ENCODE data around the gene PDE5A.
"Not testable (repeated sequence)": the region's sequence is repeated elsewhere in the genome, so short reads cannot be mapped to it uniquely, and the experiment has no call there.

The PDE5A gene

DNA sequence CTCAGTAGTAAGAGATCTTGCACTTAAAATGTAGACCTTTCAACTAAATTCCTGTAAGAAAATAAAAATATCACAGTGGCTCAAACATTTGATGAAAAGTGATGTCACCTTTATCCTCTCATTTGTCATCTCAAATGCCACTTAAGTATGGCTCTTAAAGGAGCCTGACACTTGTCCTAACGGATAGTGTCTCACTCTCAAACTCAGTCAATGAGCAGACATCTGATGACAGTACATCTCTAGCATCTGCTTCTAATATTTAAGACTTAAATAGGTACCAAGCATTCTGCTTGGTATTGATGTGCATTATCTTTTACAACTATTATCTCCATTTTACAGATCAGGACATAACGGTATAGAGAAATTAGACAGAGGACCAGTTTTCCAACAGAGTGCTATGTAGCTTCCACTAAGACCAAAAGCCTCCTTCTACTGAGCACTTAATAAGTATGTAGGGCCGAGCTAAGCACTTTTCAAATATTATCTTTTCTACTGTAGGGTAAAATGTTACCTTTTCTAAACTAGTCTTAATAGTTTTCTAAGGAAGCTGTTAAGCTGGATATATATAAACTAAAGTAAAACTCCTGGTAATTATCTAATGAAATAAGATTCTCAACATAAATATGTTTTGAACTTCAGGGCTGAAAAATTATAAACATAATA is 110.2 kb downstream of the PDE5A start:
- no peak for DNase-seq

DNA sequence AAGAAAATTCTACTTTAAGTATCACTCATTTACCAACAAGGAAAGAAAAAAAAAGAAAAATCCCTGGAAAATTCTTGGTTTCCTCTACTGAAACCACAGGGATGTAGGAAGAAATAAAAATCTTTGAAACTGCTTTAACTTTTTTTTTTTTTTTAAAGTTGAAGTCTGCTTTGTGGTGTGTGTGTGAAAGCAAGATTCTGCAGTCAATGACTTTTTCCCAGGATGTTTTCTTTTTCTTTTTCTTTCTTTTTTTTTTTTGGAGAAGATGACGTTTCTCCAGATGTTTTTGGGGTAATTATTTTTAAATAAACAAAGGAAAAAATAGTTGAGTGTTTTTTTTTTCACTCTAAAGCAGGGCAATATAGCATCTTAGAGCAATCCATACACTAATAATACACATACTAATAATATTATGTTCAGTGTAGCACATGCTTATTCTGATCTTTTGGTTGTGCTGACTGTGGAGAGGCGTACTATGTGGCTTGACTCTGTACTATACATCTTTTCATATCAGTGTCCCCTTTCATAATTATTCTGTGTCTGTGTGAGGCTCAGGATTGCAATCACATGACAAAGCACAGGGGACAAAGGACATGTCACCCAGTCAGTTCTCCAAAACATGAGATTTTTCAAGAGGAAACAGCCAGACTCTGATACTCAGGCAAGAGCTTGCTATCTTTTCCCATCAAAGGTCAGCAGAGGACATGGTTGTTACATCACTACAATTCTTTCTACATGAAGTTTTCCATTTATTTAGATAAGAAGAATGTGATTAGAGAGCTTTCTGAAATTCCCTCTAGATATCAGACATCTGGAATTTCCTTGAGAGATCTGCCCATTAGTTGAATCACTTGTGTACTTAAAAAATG is 111.0 kb downstream of the PDE5A start:
- DNase-seq, result no peak

DNA sequence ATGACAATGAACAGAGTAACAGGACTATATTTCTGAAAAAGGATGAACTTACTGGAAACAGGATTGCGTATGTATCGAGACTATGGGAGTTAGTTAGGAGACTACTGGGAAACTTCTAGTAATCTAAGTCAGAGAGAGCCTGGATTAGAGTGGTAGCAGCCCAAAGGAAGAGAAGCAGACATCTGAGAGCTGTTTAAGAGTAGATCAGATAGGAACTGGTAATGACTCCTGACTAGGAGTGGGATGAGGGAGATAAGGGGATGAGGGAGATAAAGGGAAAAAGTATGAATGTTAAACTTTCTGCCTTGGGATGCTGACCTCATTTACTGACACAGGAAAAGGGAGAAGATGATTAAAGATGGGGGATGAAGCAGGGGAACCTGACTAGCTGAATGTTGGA is 116.2 kb downstream of the PDE5A start:
- DNase-seq, result no peak

DNA sequence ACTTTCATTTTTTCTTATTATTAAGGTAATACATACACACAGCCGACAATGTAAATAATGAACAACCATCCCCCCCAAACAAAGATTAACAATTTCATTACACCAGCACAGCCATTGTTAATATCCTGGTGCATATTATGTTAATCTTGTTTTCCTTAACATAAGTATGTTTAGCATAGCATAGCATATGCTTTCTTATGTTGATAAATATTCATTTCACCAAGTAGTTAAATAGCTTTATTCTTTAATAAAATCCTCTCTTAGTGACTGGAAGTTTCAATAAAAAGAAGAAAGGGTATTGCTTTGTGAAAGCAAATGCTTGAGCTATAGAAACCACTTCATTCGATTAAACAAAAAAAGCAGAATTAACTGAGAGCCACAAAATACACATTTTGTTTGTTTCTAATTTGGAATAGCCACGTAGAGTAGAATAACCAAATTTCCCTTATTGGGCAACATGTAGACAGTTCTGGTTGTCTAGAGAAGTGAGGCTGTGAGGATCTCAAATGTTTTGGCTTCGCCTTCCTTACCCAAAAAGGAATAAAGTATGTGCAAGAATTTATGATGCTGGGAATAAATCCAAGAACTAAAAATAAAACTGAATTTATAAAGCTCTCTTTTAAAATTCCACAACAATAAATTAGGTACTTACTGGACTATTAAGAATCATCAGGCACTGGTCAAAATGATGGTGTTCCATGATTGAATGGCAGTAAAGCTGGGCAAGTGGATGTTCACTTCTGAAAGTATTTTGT is 118.0 kb downstream of the PDE5A start:
- DNase-seq, result no peak

DNA sequence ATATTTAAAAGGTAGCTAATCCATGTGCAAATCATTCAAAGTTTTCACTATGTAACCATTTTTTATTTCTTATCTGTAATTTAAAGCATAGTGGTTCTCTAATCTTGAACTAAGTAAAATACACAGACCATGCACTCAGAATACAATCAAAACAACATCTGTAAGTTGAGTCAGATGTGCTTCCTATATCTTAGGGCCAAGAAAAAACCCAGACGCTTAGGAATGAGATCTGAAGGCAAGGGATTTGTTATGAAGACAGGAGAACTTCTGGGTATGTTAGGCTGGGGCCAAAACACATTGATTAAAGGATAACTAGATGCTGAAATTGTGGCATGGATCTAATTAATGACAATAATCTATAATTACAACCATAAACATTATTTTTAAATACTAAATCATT is 120.3 kb downstream of the PDE5A start:
- no peak for DNase-seq

DNA sequence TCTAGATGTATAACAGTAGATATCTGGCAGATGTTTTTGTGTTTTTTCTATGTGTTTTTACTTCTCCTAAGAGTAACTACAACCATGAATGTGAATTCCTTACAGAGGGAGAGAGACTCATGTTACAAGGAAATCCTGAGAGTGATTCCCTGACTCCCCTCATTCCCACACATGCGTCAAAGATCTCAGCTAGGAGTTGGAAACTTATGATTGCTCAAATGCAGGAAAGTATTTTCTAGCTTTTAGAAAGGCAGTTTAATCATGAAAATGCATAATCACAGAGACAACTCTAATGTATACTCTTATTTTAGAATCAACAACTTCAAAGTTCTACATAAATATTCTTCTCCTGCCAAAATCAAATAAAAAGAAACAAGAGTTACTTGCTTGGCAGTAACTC is 121.8 kb downstream of the PDE5A start:
- no peak for DNase-seq

DNA sequence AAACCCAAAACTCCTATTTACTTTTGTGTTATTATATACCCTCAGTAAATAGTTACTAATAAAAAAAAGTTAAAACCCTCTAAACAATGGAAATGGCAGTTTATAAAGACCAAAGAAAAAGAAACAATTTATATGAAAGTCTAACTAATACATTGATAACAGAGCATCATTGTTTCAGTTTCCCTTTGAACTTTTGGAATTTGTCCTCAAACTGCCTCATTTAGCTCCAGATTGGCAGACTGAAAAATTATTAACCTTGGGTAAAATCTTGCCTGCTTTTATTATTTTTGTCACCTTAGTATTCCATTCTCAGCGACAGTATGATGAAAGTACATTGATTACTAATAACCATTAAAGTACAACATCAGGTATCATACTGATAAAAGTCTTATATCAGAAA is 124.0 kb downstream of the PDE5A start:
- no peak for DNase-seq

DNA sequence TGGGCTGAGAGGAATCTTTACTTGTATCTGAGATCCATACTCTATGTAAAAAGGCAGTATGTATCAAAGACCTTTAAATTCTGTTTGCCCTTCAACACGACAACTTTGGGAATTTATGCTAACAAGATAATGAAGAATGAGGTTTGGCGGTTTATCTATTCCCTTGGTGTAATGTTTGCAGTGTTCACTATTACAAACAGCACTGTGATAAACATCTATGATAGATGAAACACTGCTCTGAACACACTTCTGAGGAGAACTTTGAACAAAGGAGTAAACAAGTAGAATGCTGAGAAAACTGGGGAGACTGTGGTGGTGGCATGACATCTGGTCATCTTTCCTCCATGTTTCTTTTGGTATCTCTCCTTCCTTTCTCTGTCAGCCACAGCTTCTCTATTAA is 126.9 kb downstream of the PDE5A start:
- DNase-seq, result no peak

DNA sequence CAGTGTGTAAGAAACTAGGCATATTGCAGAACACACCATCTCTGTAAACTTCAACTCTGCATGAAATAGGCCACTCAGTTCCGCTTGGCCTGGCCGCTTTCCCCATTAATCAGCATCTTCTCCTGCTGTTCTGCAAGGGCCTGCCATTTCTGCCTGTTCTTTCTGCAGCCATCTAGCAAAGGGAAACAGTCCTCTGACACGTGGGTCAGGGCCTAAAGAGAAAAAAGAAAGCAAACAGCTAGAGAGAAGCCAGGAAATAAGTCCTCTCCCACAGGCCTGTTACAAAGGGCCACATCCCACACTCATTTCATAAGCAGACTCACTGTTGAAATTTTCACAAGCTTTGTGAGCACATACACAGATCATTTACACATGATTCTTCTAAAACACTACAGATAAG is 130.1 kb downstream of the PDE5A start:
- no peak for DNase-seq

DNA sequence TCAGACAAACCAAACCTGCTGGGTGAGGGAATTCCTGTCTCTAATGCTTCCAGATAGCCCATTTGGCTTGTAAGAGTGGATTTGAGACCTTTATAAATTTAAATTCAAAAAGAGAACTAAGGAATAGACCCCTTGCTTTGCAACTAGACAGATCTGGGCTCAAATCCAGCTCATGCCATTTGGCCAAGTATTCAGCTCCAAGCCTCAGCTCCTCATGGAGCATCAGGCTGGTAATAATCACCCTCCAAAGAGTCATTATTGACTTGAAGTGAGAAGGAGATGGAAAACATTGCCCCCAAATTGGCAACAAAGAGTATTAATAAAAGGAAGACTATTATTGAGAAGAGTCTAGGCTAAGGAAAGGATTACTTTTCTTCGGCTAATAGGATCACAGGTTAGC is 134.7 kb downstream of the PDE5A start:
- no peak for DNase-seq

DNA sequence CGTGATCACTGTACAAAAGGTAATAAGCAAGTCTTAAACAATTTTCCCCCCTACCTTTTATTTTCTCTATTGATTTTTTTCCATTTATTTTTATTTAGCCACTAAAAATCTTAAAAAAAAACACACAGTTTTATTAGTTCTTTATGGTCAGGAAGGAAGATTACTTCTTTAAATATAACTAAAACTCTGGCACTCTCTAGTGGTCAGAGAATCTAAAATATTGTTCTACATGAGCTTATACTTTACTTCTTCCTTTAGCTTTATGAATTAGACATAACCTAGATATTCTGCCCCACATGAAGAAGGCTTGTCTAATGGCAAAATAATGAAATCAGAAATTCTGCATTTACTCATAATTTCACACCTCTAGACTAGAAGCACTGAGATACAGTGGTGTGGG is 135.2 kb downstream of the PDE5A start:
- DNase-seq, result no peak

DNA sequence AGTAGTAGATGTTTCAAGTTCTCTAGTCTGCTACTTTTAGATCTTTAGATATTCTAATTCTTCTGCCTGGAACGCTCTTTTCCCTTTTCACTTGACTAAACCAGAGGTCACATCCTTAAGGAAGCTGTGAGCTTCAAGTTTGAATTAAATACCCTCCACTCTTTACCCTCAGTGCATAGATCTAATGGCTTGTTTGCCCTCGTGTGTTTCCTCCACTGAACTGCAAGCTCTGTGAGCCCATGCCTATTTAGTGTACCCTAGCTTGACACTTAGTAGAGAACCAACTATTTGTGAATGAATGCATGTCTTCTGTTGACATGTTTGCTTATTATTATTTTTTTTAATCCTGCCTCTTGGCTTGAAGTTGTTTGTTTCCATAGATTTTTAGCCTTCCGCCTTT is 138.3 kb downstream of the PDE5A start:
- no peak for DNase-seq

DNA sequence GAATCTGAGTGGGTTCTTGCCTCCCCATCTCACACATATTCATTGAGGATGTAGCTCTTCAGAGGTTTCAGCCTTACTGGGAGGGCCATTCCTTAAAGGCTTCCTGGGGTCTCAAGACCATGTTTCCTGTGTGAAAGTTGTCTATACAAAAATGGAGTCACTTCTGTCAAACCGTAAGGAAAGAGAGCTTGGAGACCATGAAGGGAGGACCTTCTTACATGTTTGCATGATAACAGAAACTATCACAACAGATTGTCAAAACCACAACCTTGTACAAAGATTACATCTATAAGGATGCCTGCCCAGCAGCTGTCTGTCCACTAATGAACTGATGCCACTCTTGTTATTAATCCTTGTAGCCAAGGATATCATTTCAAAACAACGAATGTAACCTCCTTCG is 139.3 kb downstream of the PDE5A start:
- no peak for DNase-seq

DNA sequence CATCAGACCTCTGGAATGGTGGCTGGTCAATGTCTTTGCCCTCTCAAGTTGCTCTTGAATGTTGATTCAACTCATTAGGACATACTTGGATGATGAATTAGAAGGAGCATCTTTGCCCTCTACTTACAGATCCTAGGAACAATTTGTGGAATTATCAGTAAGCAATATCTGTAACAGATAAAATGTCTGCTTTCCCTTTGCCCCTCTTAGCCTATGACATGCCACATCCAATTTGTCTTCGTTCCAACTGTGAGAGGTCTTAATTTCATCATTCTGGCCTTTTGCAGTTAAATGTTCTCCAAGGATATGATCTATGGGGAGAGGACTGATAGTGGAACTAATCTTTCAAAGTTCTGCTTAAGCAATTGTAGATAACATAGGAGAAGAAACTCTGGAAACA is 148.3 kb downstream of the PDE5A start:
- no peak for DNase-seq

DNA sequence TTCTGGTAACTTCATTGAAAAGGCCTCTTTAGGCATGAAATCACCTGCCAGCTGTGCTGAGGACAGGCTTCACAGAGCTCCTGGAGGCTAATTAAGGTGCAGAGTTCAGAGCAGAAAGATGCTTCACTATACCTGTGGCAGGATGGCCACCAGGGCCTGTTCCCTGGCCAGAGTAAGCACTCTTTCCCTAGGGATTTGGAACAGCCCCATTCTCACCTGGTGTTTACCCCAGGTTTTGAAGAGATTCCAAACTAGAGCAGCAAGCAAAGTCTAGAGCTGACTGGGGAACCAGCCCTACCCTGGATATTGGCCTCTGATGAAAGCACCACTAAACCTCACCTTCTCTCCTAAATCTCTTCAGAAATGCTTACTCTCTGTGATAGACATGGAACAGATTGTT is 148.8 kb downstream of the PDE5A start:
- DNase-seq, result no peak

DNA sequence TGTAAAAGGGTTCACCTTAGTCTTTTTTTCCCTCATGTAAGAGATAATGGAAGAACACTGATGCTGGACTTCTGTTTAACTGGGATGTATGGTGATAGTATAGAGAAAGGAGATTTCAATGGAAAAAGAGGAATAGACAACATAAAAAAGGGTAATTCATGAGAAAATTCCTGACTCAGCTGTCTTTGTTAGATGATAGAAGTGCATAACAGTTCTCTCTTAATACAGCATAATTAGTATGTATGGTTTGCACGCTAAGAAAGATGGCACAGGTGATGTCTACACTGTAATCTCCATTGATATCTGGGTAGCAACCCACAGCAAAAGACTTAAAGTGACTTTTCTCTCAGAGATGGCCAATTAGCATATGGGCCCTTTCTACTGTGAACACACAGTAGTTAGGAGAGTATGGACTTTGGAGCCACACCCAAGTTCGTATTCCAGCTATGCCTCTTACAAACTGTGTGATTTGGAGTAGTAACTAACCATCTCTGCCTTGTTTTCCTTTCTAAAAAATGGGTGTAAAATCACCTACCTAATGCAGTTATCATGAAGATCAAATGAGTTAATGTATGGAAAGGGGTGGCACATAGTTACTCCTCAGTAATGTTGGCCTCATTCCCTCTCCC is 149.3 kb downstream of the PDE5A start:
- no peak for DNase-seq

DNA sequence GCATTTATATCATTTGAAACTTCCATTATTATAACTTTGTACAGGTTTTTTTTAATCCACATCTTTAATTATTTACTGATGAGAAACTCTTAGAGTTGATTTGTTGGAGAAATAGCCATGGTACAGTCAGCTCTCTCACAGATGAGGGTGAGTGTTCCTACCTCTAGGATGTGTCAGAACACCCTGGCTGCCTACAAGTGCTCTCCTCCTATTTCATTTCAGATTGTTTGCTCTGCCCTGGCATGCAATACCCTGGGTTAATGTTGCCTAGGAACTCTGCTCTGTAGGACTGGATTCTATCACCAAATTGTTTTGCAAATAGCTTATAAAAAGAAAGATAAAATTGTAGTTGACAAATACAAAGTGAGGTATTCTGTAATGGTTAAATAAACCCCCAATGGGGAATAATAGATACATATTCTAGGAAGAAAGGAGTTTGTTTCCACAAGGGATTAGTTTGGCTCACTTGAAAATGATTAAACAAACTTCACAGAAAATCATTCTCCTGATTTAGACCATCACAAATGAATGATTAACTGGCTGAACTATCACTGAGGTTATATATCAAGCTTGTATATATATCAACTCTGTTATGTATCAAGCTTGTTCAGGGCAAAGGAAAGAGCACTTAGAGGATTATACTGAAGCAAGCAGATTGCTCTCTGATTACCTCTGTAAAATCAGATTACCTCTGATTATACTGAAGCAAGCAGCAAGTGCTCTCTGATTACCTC is 150.0 kb downstream of the PDE5A start:
- DNase-seq, result no peak

DNA sequence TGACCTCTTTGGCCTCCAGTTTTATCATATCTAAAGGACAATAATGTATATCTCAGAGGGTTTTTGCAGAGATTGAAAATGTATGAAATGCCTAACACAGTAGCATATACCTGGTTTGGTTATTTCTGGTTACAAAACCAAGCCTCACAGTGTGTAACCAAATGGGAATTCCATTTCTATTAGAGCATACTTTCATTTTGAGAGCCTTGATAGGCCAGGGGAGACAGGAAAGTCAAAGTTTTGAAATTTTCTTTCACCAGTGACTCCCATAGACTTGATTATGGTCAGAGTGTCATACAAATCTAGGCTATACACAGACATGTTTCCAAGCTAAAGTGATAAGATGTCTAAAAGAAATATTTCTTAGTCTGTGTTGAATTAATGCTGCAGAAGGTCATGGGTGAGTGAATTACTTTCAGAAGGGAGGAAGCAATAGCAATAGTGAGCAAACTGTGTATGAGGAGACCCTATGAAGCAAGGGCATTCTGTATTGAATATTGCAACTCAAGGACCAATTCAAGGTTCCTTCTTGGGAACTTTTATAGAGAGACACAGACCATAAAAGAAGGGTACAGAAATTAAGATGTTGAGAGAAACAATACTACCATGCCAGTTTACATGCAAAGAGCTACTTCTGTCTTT is 151.1 kb downstream of the PDE5A start:
- DNase-seq, result no peak

DNA sequence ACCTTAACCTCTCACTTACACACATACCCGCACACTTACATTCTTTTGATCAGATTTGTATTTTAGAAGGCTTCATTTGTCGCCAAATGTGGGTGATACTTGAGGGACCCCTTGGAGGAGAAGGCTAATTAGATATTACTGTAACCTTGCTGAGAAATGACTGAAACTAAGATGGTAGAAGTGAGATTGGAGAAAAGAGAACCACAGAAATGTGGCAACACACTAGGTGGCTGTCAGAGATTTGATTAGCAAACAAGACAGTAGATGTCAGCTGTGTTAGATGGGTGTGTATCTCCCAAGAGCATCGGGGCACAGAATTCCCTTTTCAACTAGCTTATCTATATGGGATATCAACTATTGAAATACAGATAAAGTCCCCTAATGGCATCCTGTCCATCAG is 157.3 kb downstream of the PDE5A start:
- no peak for DNase-seq

DNA sequence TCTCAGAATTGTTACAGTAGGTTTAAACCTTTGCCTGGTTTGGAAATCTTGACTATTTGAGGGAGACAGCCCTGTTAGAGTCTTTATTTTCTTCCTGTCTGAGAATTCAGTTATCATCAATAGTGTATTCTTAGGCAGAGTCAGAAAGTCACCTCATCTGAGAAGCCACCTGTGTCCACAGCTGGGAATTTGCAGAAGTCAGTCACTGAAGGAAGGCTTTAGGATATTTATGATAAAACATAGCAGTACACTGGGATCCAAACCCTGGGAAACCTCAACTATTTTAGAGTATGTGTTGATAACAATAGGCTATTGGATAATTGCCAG is 157.9 kb downstream of the PDE5A start:
- DNase-seq, result not testable (repeated sequence)

DNA sequence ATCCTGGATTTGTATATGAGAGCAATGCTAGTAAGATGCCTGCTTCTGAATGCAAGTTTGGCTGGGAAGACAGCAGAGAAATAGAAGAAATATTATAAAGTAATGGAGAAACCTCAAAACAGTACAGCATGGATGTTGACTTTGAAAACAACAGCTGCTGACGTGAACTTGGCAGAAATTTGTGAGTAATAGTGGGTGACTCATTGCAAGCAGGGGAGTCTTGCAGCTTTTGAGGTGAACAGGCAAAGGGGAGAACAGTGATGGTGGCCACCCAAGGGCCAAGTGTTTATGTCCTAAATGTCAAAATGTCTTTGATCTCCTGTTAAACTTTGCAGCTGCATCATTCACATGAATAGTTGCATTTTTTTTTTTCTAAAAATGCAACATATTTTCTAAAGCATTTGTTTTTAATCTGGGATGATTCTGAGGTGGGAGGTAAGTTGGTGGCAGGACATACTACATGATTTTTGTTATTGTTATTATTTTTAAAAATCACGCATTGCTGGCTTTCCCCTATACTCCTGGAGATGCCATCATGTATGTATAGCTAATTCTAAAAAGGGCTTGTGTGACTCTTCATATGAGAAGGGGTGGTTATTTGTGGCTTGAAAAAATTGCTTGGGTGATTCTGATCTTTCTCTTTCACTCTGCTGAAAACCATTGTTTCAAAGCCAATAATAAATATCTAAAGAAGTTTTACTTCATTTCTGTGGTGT is 158.4 kb downstream of the PDE5A start:
- DNase-seq, result not testable (repeated sequence)

DNA sequence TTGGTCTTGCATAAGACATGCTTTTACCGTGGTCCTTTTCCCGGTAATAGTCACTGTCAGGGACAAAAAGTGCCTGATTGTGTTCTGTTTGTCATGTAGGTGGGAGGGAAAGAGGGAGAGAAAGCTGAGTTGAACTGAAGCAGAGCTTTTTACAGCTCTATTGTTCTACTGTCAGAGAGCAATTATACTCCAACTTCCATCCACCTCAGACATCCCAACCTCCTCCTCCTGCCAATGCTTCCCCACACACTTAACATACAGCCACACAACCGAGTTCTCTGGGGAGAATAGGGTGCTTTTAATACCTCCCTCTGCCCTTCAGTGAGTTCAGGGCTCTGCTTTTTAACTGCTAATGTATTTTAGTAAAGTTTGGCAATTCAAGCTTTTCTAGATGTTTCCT is 159.6 kb downstream of the PDE5A start:
- not testable (repeated sequence) for DNase-seq

Data from effector CD4-positive, alpha-beta T cell (primary cell).